Neural progenitor cell (in vitro differentiated cells): ENCODE results near the gene VPS16. TPM values are rescaled to one million over a fixed set of nuclear protein-coding genes. Genes with fewer than 3 reads are reported as not detected.
A peak's percentile ranks its signal among the peaks of the same experiment; 100 is the strongest.

Experiments
- DNase-seq: peaks from one replicate; pipeline ENCODE4 v3.0.0-alpha.2; 2016; ENCODE audit warnings: low spot score
- H2AFZ ChIP-seq: fragments of 200-600 bp; sonication (generic); replicated peaks from 2 replicates; pipeline ENCODE4 v1.6.1; 2016; ENCODE audit warnings: antibody characterized with exemption
- H3F3A ChIP-seq: fragments of 200-600 bp; sonication (generic); 2 replicates; pipeline ENCODE4 v1.6.1; 2016; ENCODE audit warnings: antibody characterized with exemption, low read depth
- H3K27ac ChIP-seq: fragments of 200-600 bp; sonication (generic); 2 replicates; pipeline ENCODE4 v1.5.1; 2016; ENCODE audit warnings: mild to moderate bottlenecking
- H3K27me3 ChIP-seq: fragments of 200-600 bp; sonication (generic); 2 replicates; pipeline ENCODE4 v1.6.1; 2016; ENCODE audit warnings: mild to moderate bottlenecking, moderate library complexity
- H3K36me3 ChIP-seq: fragments of 200-600 bp; sonication (generic); 2 replicates; pipeline ENCODE4 v1.5.1; 2016
- H3K4me1 ChIP-seq: fragments of 200-600 bp; sonication (generic); 2 replicates; pipeline ENCODE4 v1.6.1; 2016; ENCODE audit warnings: mixed run types
- H3K4me2 ChIP-seq: fragments of 200-600 bp; sonication (generic); 2 replicates; pipeline ENCODE4 v1.6.1; 2016
- H3K4me3 ChIP-seq: fragments of 200-600 bp; sonication (generic); 2 replicates; pipeline ENCODE4 v1.5.1; 2016
- H3K79me2 ChIP-seq: fragments of 200-600 bp; sonication (generic); 2 replicates; pipeline ENCODE4 v1.6.1; 2016; ENCODE audit warnings: low read depth
- H3K9ac ChIP-seq: fragments of 200-600 bp; sonication (generic); 2 replicates; pipeline ENCODE4 v1.6.1; 2016
- H3K9me3 ChIP-seq: fragments of 200-600 bp; sonication (generic); 2 replicates; pipeline ENCODE4 v1.5.1; 2016; ENCODE audit warnings: low read depth
- H4K20me1 ChIP-seq: fragments of 200-600 bp; sonication (generic); 2 replicates; pipeline ENCODE4 v1.6.1; 2016; ENCODE audit warnings: low read depth
- H3K27ac Mint-ChIP-seq: 3 replicates; pipeline ENCODE4 v1.8.0; 2021; ENCODE audit warnings: mixed read lengths
- H3K27me3 Mint-ChIP-seq: 2 replicates; pipeline ENCODE4 v1.8.0; 2022; ENCODE audit warnings: low read depth, mild to moderate bottlenecking, inconsistent platforms, moderate library complexity, mixed read lengths; ENCODE audit not compliant: insufficient read depth
- H3K36me3 Mint-ChIP-seq: 3 replicates; pipeline ENCODE4 v1.8.0; 2021; ENCODE audit warnings: mixed read lengths
- H3K4me1 Mint-ChIP-seq: 3 replicates; pipeline ENCODE4 v1.8.0; 2021; ENCODE audit warnings: mixed read lengths
- H3K4me3 Mint-ChIP-seq: 3 replicates; pipeline ENCODE4 v1.8.0; 2021; ENCODE audit warnings: mild to moderate bottlenecking, moderate library complexity, mixed read lengths
- H3K9me3 Mint-ChIP-seq: 3 replicates; pipeline ENCODE4 v1.8.0; 2020; ENCODE audit warnings: mixed read lengths
- CTCF ChIP-seq: fragments of 200-600 bp; sonication (generic); IDR thresholded peaks from 2 replicates; pipeline ENCODE4 v1.5.1; 2017; ENCODE audit warnings: antibody characterized with exemption, mild to moderate bottlenecking
- EZH2 ChIP-seq: fragments of 200-600 bp; sonication (generic); IDR thresholded peaks from 2 replicates; pipeline ENCODE4 v1.6.1; 2017; ENCODE audit warnings: antibody characterized with exemption, mild to moderate bottlenecking, moderate library complexity
- EZH2phosphoT487 ChIP-seq: fragments of 200-600 bp; sonication (generic); IDR thresholded peaks from 2 replicates; pipeline ENCODE4 v1.6.1; 2017; ENCODE audit warnings: antibody characterized with exemption
- total RNA-seq: library from RNA; depleted of rRNA; stranded (reverse); fragments of >200 nt; gene quantifications from 2 replicates; pipeline ENCODE4 v1.2.3, GENCODE V29; 2015; ENCODE audit warnings: low replicate concordance

Gene VPS16
- total RNA-seq, 1 donor from 2014 or later = 27.6 TPM

DNA sequence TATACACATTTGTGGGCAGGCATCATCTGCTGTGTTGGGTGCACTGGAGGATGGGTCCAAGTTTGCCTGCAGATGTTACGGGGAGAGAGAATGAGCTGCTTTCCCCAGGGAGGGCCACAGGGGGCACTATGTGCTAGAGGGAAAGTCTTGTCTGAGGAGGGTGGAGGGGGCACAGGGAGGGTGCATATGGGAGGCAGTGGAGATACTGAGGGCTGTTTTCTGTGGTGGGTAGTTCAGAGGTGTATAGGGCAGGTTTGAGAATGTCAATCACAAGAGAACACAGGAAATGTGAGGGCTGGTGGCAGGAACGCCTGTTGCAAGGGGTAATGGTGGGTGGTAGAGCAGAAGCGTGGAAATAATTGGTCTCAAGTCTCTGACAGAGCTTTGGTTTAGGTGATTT lies 25.1 kb downstream of the VPS16 start:
- no peak for DNase-seq
- Mint-ChIP-seq H3K4me1 (peaks cover 10% of the 10 kb centered on the region), H3K27me3 (peaks cover 5% of the 10 kb centered on the region), H3K36me3 (peaks cover 19% of the 10 kb centered on the region), H3K4me3 (no peak overlapping the region), H3K9me3 (no peaks in the 10 kb centered on the region), H3K27ac (no peak overlapping the region)
- no peak overlapping the region for H3K27ac ChIP-seq
- H3K4me2 ChIP-seq = no peak overlapping the region
- H4K20me1 ChIP-seq = no peaks in the 10 kb centered on the region
- H2AFZ ChIP-seq = no peak overlapping the region
- no peaks in the 10 kb centered on the region for H3K9me3 ChIP-seq
- no peak for TF ChIP-seq EZH2phosphoT487
- peak; percentile 30 for TF ChIP-seq CTCF
- no peaks in the 10 kb centered on the region for H3K79me2 ChIP-seq
- peaks cover 2% of the 10 kb centered on the region for H3F3A ChIP-seq
- no peaks in the 10 kb centered on the region for H3K36me3 ChIP-seq
- no peak overlapping the region for H3K9ac ChIP-seq
- no peaks in the 10 kb centered on the region for H3K27me3 ChIP-seq
- peaks cover 4% of the 10 kb centered on the region for H3K4me1 ChIP-seq
- no peak overlapping the region for H3K4me3 ChIP-seq

GRCh38 chr20:2866236-2866635 lies 25.7 kb downstream of the VPS16 start:
- H3K27ac Mint-ChIP-seq = no peak overlapping the region
- H3K27me3 ChIP-seq = peaks cover 6% of the 10 kb centered on the region
- no peak overlapping the region for H2AFZ ChIP-seq
- peaks cover 8% of the 10 kb centered on the region for H3F3A ChIP-seq
- no peak overlapping the region for H3K4me3 ChIP-seq
- H3K4me1 Mint-ChIP-seq = peaks cover 16% of the 10 kb centered on the region
- no peak overlapping the region for H3K9ac ChIP-seq
- no peak overlapping the region for H3K4me3 Mint-ChIP-seq
- peaks cover 16% of the 10 kb centered on the region for H3K36me3 Mint-ChIP-seq
- H3K27me3 Mint-ChIP-seq = peaks cover 5% of the 10 kb centered on the region
- no peak overlapping the region for H3K27ac ChIP-seq
- no peak for DNase-seq
- H3K9me3 Mint-ChIP-seq = no peaks in the 10 kb centered on the region
- no peaks in the 10 kb centered on the region for H3K9me3 ChIP-seq
- TF ChIP-seq CTCF (no peak), EZH2phosphoT487 (no peak), EZH2 (no peak)
- H3K4me1 ChIP-seq = peaks cover 10% of the 10 kb centered on the region
- no peak overlapping the region for H3K4me2 ChIP-seq
- H4K20me1 ChIP-seq = no peaks in the 10 kb centered on the region
- H3K36me3 ChIP-seq = no peaks in the 10 kb centered on the region
- H3K79me2 ChIP-seq = no peaks in the 10 kb centered on the region

DNA sequence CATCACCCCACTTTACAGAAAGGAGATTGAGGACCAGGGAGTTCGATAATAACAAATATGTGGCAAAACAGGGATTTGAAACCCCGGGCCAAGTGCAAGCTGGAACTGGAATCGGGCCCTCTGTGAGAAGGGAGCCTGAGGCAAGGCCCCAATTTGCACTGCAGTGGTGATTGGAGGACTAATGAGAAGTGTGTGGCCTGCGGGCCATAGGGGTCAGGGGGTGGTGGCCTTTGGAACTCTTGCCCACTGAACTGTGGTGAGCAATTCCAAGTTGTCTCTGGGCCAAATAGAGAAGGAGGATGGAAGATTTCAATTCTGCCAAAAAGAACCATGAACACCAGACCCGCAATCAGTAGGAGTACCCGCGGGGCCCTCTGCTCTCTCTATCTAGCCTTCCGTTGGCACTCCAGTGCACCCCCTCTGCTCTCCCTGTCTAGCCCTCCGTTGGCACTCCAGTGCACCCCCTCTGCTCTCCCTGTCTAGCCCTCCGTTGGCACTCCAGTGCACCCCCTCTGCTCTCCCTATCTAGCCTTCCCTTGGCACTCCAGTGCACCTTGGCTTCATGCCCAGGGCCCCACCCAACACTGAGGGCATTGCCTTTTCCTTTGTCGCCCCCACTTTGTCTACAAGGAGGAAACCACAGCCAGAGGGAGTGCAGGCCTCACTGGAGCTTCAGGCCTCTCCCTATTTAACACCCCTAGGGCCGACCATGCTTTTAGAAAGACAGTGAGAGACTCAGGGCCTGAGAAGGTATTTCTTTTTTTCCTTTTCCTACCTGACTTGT lies 26.7 kb downstream of the VPS16 start:
- peaks cover 5% of the 10 kb centered on the region for H3K27me3 Mint-ChIP-seq
- no peaks in the 10 kb centered on the region for H3K36me3 ChIP-seq
- no peak overlapping the region for H3K4me3 Mint-ChIP-seq

More for the DNA sequence above, 26.7 kb downstream of the VPS16 start:
- peaks cover 12% of the 10 kb centered on the region for H3K36me3 Mint-ChIP-seq
- TF ChIP-seq EZH2 = no peak
- TF ChIP-seq CTCF = no peak
- no peak for TF ChIP-seq EZH2phosphoT487
- Histone ChIP-seq H3K9ac (no peak overlapping the region), H3K27me3 (peaks cover 16% of the 10 kb centered on the region), H3K9me3 (no peaks in the 10 kb centered on the region), H3K4me1 (peaks cover 11% of the 10 kb centered on the region), H3K4me2 (no peak overlapping the region), H2AFZ (no peak overlapping the region), H4K20me1 (no peaks in the 10 kb centered on the region), H3K27ac (no peak overlapping the region), H3K79me2 (no peaks in the 10 kb centered on the region), H3F3A (peaks cover 18% of the 10 kb centered on the region), H3K4me3 (no peak overlapping the region)
- no peak overlapping the region for H3K27ac Mint-ChIP-seq
- peaks cover 20% of the 10 kb centered on the region for H3K4me1 Mint-ChIP-seq
- H3K9me3 Mint-ChIP-seq = no peaks in the 10 kb centered on the region
- no peak for DNase-seq
